HEK293 (cell line): Measurements from ENCODE around the gene RASGRP3.

Experiments
- CTCF ChIA-PET: fragments of 350-600 bp; formaldehyde crosslinking; extraction: SDS; loops from one replicate; lab custom pipeline; 2021; ENCODE audit warnings: antibody characterized with exemption; lab: Yijun Ruan, JAX
- POLR2A ChIA-PET: fragments of 300-600 bp; formaldehyde crosslinking; extraction: SDS; loops from one replicate; lab custom pipeline; 2020; ENCODE audit warnings: antibody characterized with exemption, inconsistent platforms; lab: Yijun Ruan, JAX
- H3K27ac ChIP-seq: fragments of 200-500 bp; sonication (Bioruptor generic); 2 replicates; pipeline ENCODE4 v1.5.1; 2014; ENCODE audit warnings: low read depth, low read length, control low read depth, inconsistent platforms; ENCODE audit errors: extremely low read depth
- H3K36me3 ChIP-seq, 2 experiments: fragments of 200-500 bp in 1 of 2; sonication (Bioruptor generic) in 1 of 2; 1 replicate in 1 of 2; 2 replicates in 1 of 2; pipeline ENCODE4 v1.5.1; 2014 to 2017; ENCODE audit warnings: inconsistent platforms in 2 of 2, low read length in 2 of 2; ENCODE audit not compliant: control insufficient read depth in 2 of 2, insufficient read depth in 1 of 2
- H3K4me1 ChIP-seq: fragments of 200-500 bp; sonication (Bioruptor generic); 2 replicates; pipeline ENCODE4 v1.5.1; 2014; ENCODE audit warnings: mild to moderate bottlenecking, low read length, inconsistent platforms; ENCODE audit not compliant: control insufficient read depth, insufficient read depth
- H3K4me3 ChIP-seq: 2 replicates; pipeline ENCODE4 v1.5.1; 2011; ENCODE audit warnings: low read depth, mild to moderate bottlenecking, control low read depth, low read length, moderate library complexity
- H3K9me3 ChIP-seq: fragments of 200-500 bp; sonication (Bioruptor generic); 2 replicates; pipeline ENCODE4 v1.5.1; 2014; ENCODE audit warnings: low read depth, low read length, inconsistent platforms; ENCODE audit not compliant: control insufficient read depth, insufficient read depth
- MYNN ChIP-seq: fragments of 450-650 bp; formaldehyde crosslinking; IDR thresholded peaks from 2 replicates; pipeline ENCODE4 v1.5.1; 2016; ENCODE audit warnings: missing biosample characterization, missing genetic modification characterization, borderline replicate concordance
- OVOL3 ChIP-seq: fragments of 450-650 bp; formaldehyde crosslinking; IDR thresholded peaks from 2 replicates; pipeline ENCODE4 v1.5.1; 2016; ENCODE audit warnings: missing biosample characterization, missing genetic modification characterization
- SALL2 ChIP-seq: fragments of 450-650 bp; formaldehyde crosslinking; IDR thresholded peaks from 2 replicates; pipeline ENCODE4 v1.5.0; 2017; ENCODE audit warnings: missing biosample characterization, mild to moderate bottlenecking, missing genetic modification characterization, borderline replicate concordance
- ZFP41 ChIP-seq: fragments of 450-650 bp; formaldehyde crosslinking; IDR thresholded peaks from 2 replicates; pipeline ENCODE4 v1.5.1; 2016; ENCODE audit warnings: missing biosample characterization, missing genetic modification characterization, borderline replicate concordance
- ZNF155 ChIP-seq: fragments of 450-650 bp; formaldehyde crosslinking; IDR thresholded peaks from 2 replicates; pipeline ENCODE4 v1.5.1; 2016; ENCODE audit warnings: missing biosample characterization, missing genetic modification characterization
- ZNF292 ChIP-seq: fragments of 450-650 bp; formaldehyde crosslinking; IDR thresholded peaks from 2 replicates; pipeline ENCODE4 v1.5.1; 2016; ENCODE audit warnings: low read depth, missing biosample characterization, missing genetic modification characterization, borderline replicate concordance
- ZNF335 ChIP-seq: fragments of 450-650 bp; formaldehyde crosslinking; conservative IDR thresholded peaks from 2 replicates; pipeline ENCODE4 v1.5.1; 2016; ENCODE audit warnings: missing biosample characterization, missing genetic modification characterization
- ZNF366 ChIP-seq: fragments of 450-650 bp; formaldehyde crosslinking; conservative IDR thresholded peaks from 2 replicates; pipeline ENCODE4 v1.5.1; 2016; ENCODE audit warnings: missing biosample characterization, missing genetic modification characterization
- ZNF426 ChIP-seq: fragments of 450-650 bp; formaldehyde crosslinking; IDR thresholded peaks from 2 replicates; pipeline ENCODE4 v1.5.1; 2017; ENCODE audit warnings: missing biosample characterization, missing genetic modification characterization, mild to moderate bottlenecking, inconsistent platforms, moderate library complexity
- ZNF433 ChIP-seq: fragments of 450-650 bp; formaldehyde crosslinking; IDR thresholded peaks from 2 replicates; pipeline ENCODE4 v1.5.1; 2016; ENCODE audit warnings: missing biosample characterization, missing genetic modification characterization, low read depth
- ZNF501 ChIP-seq: fragments of 450-650 bp; formaldehyde crosslinking; IDR thresholded peaks from 2 replicates; pipeline ENCODE4 v1.5.1; 2016; ENCODE audit warnings: missing biosample characterization, missing genetic modification characterization
- ZNF544 ChIP-seq: fragments of 450-650 bp; formaldehyde crosslinking; IDR thresholded peaks from 2 replicates; pipeline ENCODE4 v1.5.0; 2017; ENCODE audit warnings: missing biosample characterization, missing genetic modification characterization
- ZNF555 ChIP-seq: fragments of 450-650 bp; formaldehyde crosslinking; conservative IDR thresholded peaks from 2 replicates; pipeline ENCODE4 v1.5.1; 2017; ENCODE audit warnings: missing biosample characterization, mild to moderate bottlenecking, missing genetic modification characterization, inconsistent platforms
- ZNF560 ChIP-seq: fragments of 450-650 bp; formaldehyde crosslinking; IDR thresholded peaks from 2 replicates; pipeline ENCODE4 v1.5.1; 2017; ENCODE audit warnings: missing biosample characterization, missing genetic modification characterization, borderline replicate concordance
- ZNF768 ChIP-seq: fragments of 450-650 bp; formaldehyde crosslinking; IDR thresholded peaks from 2 replicates; pipeline ENCODE4 v1.5.1; 2018; ENCODE audit warnings: missing biosample characterization, mild to moderate bottlenecking, missing genetic modification characterization
- ZNF776 ChIP-seq: fragments of 450-650 bp; formaldehyde crosslinking; IDR thresholded peaks from 2 replicates; pipeline ENCODE4 v1.5.0; 2017; ENCODE audit warnings: missing biosample characterization, missing genetic modification characterization, borderline replicate concordance
- ZNF843 ChIP-seq: fragments of 450-650 bp; formaldehyde crosslinking; IDR thresholded peaks from 2 replicates; pipeline ENCODE4 v1.5.1; 2016; ENCODE audit warnings: missing biosample characterization, missing genetic modification characterization
- TF ChIP-seq, protein P1 (sequence below): fragments of 450-650 bp; formaldehyde crosslinking; conservative IDR thresholded peaks from 2 replicates; pipeline ENCODE4 v1.5.1; 2016; ENCODE audit warnings: low read depth, missing biosample characterization, missing genetic modification characterization
- TF ChIP-seq, protein P2 (sequence below): fragments of 450-650 bp; formaldehyde crosslinking; IDR thresholded peaks from 2 replicates; pipeline ENCODE4 v1.5.1; 2016; ENCODE audit warnings: missing biosample characterization, missing genetic modification characterization, low read depth
- TF ChIP-seq, protein P3 (sequence below): fragments of 450-650 bp; formaldehyde crosslinking; IDR thresholded peaks from 2 replicates; pipeline ENCODE4 v1.5.1; 2016; ENCODE audit warnings: missing biosample characterization, missing genetic modification characterization

Gene RASGRP3

DNA sequence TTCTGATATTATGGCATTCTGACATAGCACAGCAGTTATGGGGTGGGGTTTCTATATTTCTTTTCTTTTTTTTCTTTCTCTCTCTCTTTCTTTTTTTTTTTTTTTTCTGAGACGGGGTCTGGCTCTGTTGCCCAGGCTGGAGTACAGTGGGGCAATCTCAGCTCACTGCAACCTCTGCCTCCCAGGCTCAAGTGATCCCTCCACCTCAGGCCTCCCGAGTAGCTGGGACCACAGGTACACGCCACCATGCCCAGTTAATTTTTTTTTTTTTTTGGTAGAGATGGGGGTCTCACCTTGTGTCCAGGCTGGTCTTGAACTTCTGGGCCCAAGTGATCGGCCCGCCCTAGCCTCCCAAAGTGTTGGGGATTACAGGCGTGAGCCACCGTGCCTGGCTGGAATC lies 130.2 kb downstream of the RASGRP3 start:
- TF ChIP-seq MYNN (no peak), ZNF155 (no peak), ZNF843 (tag by site-specific recombination) (no peak), ZNF560 (tag by site-specific recombination) (no peak), ZNF366 (tag by site-specific recombination) (no peak), ZNF544 (tag by site-specific recombination) (no peak), ZNF426 (tag by site-specific recombination) (no peak), ZNF776 (tag by site-specific recombination) (no peak), ZNF433 (tag by site-specific recombination) (no peak), SALL2 (tag by site-specific recombination) (no peak), ZNF768 (tag by site-specific recombination) (no peak), ZNF555 (tag by site-specific recombination) (no peak), ZNF335 (tag by site-specific recombination) (no peak), ZNF501 (tag by site-specific recombination) (no peak), ZNF292 (tag by site-specific recombination) (no peak), ZFP41 (tag by site-specific recombination) (no peak), OVOL3 (no peak)
- TF ChIP-seq, protein P1, sequence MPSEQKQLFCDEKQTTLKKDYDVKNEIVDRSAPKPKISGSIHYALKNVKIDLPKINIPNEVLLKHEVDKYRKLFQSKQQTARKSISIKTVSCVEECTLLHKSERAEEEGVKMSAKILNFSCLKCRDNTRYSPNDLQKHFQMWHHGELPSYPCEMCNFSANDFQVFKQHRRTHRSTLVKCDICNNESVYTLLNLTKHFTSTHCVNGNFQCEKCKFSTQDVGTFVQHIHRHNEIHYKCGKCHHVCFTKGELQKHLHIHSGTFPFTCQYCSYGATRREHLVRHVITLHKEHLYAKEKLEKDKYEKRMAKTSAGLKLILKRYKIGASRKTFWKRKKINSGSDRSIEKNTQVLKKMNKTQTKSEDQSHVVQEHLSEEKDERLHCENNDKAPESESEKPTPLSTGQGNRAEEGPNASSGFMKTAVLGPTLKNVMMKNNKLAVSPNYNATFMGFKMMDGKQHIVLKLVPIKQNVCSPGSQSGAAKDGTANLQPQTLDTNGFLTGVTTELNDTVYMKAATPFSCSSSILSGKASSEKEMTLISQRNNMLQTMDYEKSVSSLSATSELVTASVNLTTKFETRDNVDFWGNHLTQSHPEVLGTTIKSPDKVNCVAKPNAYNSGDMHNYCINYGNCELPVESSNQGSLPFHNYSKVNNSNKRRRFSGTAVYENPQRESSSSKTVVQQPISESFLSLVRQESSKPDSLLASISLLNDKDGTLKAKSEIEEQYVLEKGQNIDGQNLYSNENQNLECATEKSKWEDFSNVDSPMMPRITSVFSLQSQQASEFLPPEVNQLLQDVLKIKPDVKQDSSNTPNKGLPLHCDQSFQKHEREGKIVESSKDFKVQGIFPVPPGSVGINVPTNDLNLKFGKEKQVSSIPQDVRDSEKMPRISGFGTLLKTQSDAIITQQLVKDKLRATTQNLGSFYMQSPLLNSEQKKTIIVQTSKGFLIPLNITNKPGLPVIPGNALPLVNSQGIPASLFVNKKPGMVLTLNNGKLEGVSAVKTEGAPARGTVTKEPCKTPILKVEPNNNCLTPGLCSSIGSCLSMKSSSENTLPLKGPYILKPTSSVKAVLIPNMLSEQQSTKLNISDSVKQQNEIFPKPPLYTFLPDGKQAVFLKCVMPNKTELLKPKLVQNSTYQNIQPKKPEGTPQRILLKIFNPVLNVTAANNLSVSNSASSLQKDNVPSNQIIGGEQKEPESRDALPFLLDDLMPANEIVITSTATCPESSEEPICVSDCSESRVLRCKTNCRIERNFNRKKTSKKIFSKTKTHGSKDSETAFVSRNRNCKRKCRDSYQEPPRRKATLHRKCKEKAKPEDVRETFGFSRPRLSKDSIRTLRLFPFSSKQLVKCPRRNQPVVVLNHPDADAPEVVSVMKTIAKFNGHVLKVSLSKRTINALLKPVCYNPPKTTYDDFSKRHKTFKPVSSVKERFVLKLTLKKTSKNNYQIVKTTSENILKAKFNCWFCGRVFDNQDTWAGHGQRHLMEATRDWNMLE (tag by site-specific recombination) = no peak
- TF ChIP-seq, protein P2, sequence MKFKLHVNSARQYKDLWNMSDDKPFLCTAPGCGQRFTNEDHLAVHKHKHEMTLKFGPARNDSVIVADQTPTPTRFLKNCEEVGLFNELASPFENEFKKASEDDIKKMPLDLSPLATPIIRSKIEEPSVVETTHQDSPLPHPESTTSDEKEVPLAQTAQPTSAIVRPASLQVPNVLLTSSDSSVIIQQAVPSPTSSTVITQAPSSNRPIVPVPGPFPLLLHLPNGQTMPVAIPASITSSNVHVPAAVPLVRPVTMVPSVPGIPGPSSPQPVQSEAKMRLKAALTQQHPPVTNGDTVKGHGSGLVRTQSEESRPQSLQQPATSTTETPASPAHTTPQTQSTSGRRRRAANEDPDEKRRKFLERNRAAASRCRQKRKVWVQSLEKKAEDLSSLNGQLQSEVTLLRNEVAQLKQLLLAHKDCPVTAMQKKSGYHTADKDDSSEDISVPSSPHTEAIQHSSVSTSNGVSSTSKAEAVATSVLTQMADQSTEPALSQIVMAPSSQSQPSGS (tag by site-specific recombination) = no peak
- TF ChIP-seq, protein P3, sequence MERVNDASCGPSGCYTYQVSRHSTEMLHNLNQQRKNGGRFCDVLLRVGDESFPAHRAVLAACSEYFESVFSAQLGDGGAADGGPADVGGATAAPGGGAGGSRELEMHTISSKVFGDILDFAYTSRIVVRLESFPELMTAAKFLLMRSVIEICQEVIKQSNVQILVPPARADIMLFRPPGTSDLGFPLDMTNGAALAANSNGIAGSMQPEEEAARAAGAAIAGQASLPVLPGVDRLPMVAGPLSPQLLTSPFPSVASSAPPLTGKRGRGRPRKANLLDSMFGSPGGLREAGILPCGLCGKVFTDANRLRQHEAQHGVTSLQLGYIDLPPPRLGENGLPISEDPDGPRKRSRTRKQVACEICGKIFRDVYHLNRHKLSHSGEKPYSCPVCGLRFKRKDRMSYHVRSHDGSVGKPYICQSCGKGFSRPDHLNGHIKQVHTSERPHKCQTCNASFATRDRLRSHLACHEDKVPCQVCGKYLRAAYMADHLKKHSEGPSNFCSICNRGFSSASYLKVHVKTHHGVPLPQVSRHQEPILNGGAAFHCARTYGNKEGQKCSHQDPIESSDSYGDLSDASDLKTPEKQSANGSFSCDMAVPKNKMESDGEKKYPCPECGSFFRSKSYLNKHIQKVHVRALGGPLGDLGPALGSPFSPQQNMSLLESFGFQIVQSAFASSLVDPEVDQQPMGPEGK = no peak
- H3K27ac ChIP-seq = no peak overlapping the region
- POLR2A ChIA-PET = no interaction called here
- H3K9me3 ChIP-seq = no peaks in the 10 kb centered on the region
- H3K36me3 ChIP-seq = no peaks in the 10 kb centered on the region
- H3K4me1 ChIP-seq = no peaks in the 10 kb centered on the region
- H3K4me3 ChIP-seq = no peak overlapping the region
- CTCF ChIA-PET = interaction anchor here (0.6 kb wide), 1 partner anchor 43 kb away, joined by 3 read pairs; no protein-coding TSS in a partner anchor
